ENCODE data around the gene SRGAP2.
"Not testable (repeated sequence)": the region's sequence is repeated elsewhere in the genome, so short reads cannot be mapped to it uniquely, and the experiment has no call there.

SRGAP2 gene

GRCh38 chr1:206204871-206205270 is 1.5 kb downstream of the SRGAP2 start:
- peak in 1 of 3 donors; percentile 1 for DNase-seq (ENCODE audit: low read depth in 2 of 3, low spot score in 1 of 3)

- not testable (repeated sequence) for DNase-seq (ENCODE audit: low read depth in 2 of 3, low spot score in 1 of 3)
Measured at GRCh38 chr1:206205569-206205968, 2.2 kb downstream of the SRGAP2 start.

DNA sequence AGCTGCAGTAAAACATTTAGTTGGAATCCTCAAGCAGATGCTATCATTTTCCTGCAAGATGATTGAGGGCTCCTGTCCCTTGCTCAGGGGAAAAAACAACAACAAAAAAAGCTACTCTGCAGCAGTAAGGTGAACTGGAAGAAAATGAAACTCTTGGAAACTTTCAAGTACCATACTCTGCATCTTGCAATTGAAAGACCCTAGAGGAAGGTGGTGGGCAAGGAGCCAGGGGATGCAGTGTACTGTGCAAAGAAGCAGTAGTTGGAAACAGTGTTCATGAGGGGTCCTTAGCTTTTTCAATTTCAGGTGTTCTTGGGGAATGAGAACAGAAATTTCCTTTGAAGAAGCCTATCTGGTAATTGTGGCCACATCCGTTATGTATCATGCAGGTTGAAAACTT is 7.5 kb downstream of the SRGAP2 start:
- not testable (repeated sequence) for DNase-seq (ENCODE audit: low read depth in 2 of 3, low spot score in 1 of 3)

GRCh38 chr1:206215600-206216392 is 12.5 kb downstream of the SRGAP2 start:
- DNase-seq (ENCODE audit: low read depth in 2 of 3, low spot score in 1 of 3) = not testable (repeated sequence)

DNA sequence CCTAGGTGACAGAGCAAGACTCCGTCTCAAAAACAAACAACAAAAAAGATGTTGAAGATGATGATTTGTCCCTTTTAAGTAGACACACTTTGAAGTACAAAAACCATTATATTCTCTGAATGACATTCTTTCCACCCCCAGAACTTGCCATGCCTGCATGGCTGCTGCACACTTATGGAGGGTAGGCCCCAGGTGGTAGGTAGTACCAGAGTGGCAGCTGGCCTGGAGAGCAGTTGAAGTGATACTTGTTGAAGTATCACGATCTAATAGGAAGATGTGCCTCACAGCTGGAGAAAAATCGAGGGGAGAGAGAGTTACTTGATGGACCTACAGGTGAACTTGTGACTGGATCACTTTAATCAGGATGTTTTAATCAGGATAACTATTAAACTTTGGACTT is 14.9 kb downstream of the SRGAP2 start:
- DNase-seq (ENCODE audit: low read depth in 2 of 3, low spot score in 1 of 3) = not testable (repeated sequence)

- not testable (repeated sequence) for DNase-seq (ENCODE audit: low read depth in 2 of 3, low spot score in 1 of 3)
Measured at GRCh38 chr1:206218765-206219164, 15.4 kb downstream of the SRGAP2 start.

GRCh38 chr1:206219514-206220331 is 16.4 kb downstream of the SRGAP2 start:
- DNase-seq (ENCODE audit: low read depth in 2 of 3, low spot score in 1 of 3) = not testable (repeated sequence)

- not testable (repeated sequence) for DNase-seq (ENCODE audit: low read depth in 2 of 3, low spot score in 1 of 3)
Measured at GRCh38 chr1:206220332-206221000, 17.1 kb downstream of the SRGAP2 start.

- not testable (repeated sequence) for DNase-seq (ENCODE audit: low read depth in 2 of 3, low spot score in 1 of 3)
Measured at GRCh38 chr1:206221585-206221984, 18.2 kb downstream of the SRGAP2 start.

GRCh38 chr1:206224190-206224776 is 20.9 kb downstream of the SRGAP2 start:
- not testable (repeated sequence) for DNase-seq (ENCODE audit: low read depth in 2 of 3, low spot score in 1 of 3)

DNA sequence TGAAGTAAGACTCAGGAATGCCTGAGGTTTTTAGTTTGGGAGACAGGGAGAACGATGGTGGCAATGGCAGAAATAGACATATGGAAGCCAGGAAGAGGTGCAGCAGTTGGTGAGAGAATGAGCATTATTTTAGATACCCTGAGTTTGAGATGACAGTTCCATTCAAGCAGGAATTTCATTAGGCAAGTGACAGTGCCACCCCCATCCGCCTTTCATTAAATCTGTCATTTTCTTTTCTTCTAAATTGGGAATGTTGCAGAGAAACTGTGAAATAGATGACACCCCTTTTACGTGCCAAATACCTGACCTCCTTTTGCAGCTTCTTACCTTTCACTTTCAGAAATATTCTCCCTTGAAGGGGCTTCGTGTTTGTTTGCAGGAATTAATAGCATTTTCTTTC is 22.0 kb downstream of the SRGAP2 start:
- not testable (repeated sequence) for DNase-seq (ENCODE audit: low read depth in 2 of 3, low spot score in 1 of 3)

- DNase-seq (ENCODE audit: low read depth in 2 of 3, low spot score in 1 of 3) = not testable (repeated sequence)
Measured at GRCh38 chr1:206226886-206227285, 23.5 kb downstream of the SRGAP2 start.

DNA sequence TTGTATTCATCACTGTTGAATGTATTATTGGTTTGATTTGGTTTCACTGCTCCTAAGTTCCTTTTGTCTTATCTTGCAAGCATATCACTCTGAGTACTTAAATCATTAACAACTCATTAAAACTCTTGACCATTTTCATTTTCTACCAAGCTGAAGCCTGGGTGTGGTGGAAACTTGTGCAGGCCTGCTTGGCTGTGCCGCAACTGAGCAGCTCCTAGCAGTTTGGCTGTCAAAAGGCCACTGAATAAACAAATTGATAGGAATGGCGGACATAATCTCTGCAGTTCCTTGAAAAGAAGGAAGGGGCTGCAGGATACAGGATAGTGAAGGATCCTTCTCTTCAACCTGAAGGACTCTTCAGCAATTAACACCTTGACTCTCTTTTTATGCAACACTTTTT is 25.9 kb downstream of the SRGAP2 start:
- not testable (repeated sequence) for DNase-seq (ENCODE audit: low read depth in 2 of 3, low spot score in 1 of 3)

- DNase-seq (ENCODE audit: low read depth in 2 of 3, low spot score in 1 of 3) = not testable (repeated sequence)
Measured at GRCh38 chr1:206231989-206232388, 28.6 kb downstream of the SRGAP2 start.

DNA sequence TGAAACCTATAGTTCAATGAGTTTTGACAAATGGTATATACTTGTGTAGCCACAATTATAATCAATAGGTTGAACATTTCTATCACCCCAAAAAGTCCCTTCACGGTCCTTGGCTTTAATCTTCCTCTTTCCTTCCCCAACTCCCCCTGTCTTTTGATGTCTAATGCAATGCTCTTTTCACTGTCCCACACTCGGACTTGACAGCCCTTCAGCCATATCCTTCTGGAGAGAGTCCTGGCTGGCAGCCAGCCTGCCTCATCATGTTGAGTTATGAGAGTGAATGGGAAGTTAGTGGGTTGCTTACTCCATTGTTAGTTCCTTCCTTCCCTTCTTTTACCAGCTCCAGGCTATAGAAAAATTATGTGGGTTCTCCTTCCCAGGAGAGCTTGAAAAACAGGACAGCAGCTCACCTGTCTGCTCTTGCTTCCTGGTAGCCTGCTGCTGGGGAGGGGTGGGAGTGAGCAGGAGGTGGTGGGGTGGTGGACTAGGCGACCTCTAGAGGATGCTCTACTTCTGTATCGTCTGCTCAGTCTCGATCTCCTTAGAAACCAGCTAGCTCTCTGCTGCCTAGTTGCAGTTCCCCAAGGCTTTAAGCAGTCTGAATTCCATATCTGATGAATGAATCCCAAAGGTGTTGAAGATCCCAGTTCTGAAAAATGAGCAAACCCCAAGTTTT is 29.8 kb downstream of the SRGAP2 start:
- not testable (repeated sequence) for DNase-seq (ENCODE audit: low read depth in 2 of 3, low spot score in 1 of 3)

- not testable (repeated sequence) for DNase-seq (ENCODE audit: low read depth in 2 of 3, low spot score in 1 of 3)
Measured at GRCh38 chr1:206234189-206234916, 31.0 kb downstream of the SRGAP2 start.

DNA sequence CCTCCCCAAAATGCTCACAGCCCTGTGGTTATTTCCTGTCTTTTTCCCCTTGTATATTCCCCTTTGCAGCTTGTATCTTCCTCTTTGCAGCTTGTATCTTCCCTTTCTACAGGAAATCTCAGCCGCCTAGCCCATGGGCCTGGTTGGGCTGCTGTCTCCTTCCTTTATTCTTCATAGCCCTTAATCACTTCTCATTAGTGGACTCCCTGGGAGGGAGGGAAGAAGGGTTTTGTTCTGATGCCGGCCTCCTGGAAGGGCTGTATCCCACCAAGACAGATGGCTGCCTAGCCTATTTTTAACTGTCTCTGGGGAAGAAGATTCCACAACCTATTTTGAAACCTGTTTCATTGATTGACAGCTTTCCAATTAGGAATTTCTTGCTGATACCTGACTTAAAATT is 31.8 kb downstream of the SRGAP2 start:
- DNase-seq (ENCODE audit: low read depth in 2 of 3, low spot score in 1 of 3) = not testable (repeated sequence)

- DNase-seq (ENCODE audit: low read depth in 2 of 3, low spot score in 1 of 3) = not testable (repeated sequence)
Measured at GRCh38 chr1:206240288-206240687, 36.9 kb downstream of the SRGAP2 start.

- DNase-seq (ENCODE audit: low read depth in 2 of 3, low spot score in 1 of 3) = not testable (repeated sequence)
Measured at GRCh38 chr1:206243335-206243734, 40.0 kb downstream of the SRGAP2 start.

- DNase-seq (ENCODE audit: low read depth in 2 of 3, low spot score in 1 of 3) = not testable (repeated sequence)
Measured at GRCh38 chr1:206245479-206245878, 42.1 kb downstream of the SRGAP2 start.

All from stimulated activated CD4-positive, alpha-beta T cell treated with anti-CD3 and anti-CD28 coated beads, Interleukin-12 subunit alpha, Interleukin-12 subunit beta, amount 100 ng/mL, for 48 hours (primary cell).